Right lobe of liver (tissue), 4 donors: ENCODE results near the gene ERG28.

ENCODE experiments used
- POLR2A ChIP-seq: fragments of 450-650 bp; IDR thresholded peaks from one replicate; pipeline ENCODE4 v1.6.1; 2017; ENCODE audit warnings: antibody characterized with exemption, mild to moderate bottlenecking
- TF ChIP-seq, protein P1 (sequence below), 4 donors: fragments of 200-600 bp in 3 of 4; fragments of 450-650 bp in 1 of 4; IDR thresholded peaks; one replicate each; pipeline versions ENCODE4 v1.5.1 to v1.8.0; 2016 to 2022; ENCODE audit warnings: antibody characterized with exemption in 4 of 4, mild to moderate bottlenecking in 2 of 4
- donor health status: DM: no; HTN: no; CAD: no.
- donor health status: DM: no; HTN: no; CAD: no.
- donor health status: DM: no; HTN: yes; CAD: no.

DNA sequence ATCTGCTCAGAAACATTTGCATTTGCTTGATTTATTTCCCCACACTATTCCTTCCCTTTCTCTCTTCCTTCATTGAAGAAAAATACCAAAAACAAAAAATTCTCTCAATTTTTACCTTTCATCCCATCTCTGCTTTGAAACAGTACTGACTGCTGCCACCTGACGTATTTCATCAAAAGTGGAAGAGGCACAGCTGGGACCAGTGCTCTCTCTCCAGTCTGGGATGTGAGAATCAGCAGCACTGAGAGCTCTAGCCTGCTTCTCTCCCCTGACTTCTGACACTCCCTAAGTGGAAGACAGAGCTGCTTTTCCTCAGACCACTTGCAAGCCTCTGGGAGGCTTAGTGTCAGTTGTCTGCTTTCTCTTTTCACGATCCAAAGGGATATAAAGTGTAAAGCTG lies 37.2 kb upstream of the ERG28 start:
- no peak for TF ChIP-seq POLR2A
- TF ChIP-seq, protein P1, sequence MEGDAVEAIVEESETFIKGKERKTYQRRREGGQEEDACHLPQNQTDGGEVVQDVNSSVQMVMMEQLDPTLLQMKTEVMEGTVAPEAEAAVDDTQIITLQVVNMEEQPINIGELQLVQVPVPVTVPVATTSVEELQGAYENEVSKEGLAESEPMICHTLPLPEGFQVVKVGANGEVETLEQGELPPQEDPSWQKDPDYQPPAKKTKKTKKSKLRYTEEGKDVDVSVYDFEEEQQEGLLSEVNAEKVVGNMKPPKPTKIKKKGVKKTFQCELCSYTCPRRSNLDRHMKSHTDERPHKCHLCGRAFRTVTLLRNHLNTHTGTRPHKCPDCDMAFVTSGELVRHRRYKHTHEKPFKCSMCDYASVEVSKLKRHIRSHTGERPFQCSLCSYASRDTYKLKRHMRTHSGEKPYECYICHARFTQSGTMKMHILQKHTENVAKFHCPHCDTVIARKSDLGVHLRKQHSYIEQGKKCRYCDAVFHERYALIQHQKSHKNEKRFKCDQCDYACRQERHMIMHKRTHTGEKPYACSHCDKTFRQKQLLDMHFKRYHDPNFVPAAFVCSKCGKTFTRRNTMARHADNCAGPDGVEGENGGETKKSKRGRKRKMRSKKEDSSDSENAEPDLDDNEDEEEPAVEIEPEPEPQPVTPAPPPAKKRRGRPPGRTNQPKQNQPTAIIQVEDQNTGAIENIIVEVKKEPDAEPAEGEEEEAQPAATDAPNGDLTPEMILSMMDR (IDR thresholded peaks at IDR 0.05) = no peak
